HEK293T (cell line): ENCODE data around the gene AFF1.

Experiments
- ARNT ChIP-seq: fragments of 450-650 bp; IDR thresholded peaks from 2 replicates; pipeline ENCODE4 v1.6.1; 2017; ENCODE audit warnings: mild to moderate bottlenecking
- CTBP1 ChIP-seq: fragments of 450-650 bp; IDR thresholded peaks from 2 replicates; pipeline ENCODE4 v1.6.1; 2016; ENCODE audit warnings: borderline replicate concordance
- LEF1 ChIP-seq: fragments of 450-650 bp; IDR thresholded peaks from 2 replicates; pipeline ENCODE4 v1.6.1; 2017; ENCODE audit warnings: mild to moderate bottlenecking, borderline replicate concordance
- SUZ12 ChIP-seq: fragments of 450-650 bp; IDR thresholded peaks from 2 replicates; pipeline ENCODE4 v1.6.1; 2016; ENCODE audit warnings: mild to moderate bottlenecking
- TARDBP ChIP-seq: fragments of 450-650 bp; IDR thresholded peaks from 2 replicates; pipeline ENCODE4 v1.6.1; 2016

DNA sequence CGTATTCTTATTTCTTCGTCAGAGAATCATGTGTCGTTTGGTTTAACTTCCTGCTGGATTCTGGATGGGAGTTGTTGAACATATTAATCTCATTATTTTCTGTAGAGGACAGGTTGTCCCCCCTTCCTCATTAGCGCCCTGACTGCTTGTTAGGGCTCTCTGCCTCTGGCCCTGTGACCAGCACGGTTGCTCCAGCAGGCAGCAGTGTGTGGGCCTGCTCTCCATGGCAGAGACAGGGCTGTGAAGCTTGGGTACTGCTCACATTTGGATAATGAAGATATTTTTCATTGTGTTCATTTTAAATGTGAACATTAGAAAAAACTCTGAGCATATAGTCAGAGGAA lies 182.9 kb downstream of the AFF1 start:
- TF ChIP-seq CTBP1 (no peak), SUZ12 (no peak), TARDBP (no peak), LEF1 (no peak), ARNT (no peak)
